GM12892 (cell line): Measurements from ENCODE around the gene SLC25A39.

ENCODE experiments used
- POLR2A ChIP-seq: IDR thresholded peaks from 2 replicates; pipeline ENCODE4 v1.6.1; 2011; ENCODE audit warnings: low read depth, low read length, control low read depth
- POLR2AphosphoS5 ChIP-seq: IDR thresholded peaks from 2 replicates; pipeline ENCODE4 v1.6.1; 2011; ENCODE audit warnings: low read depth, low read length, control low read depth
- TAF1 ChIP-seq: IDR thresholded peaks from 2 replicates; pipeline ENCODE4 v1.6.1; 2011; ENCODE audit warnings: low read depth, mild to moderate bottlenecking, control low read depth, low read length, borderline replicate concordance

GRCh38 chr17:44360144-44360533 is 35.5 kb upstream of the SLC25A39 start:
- TF ChIP-seq POLR2A (no peak), POLR2AphosphoS5 (no peak), TAF1 (no peak)
